DOHH2 (cell line): ENCODE results near the gene PIP4K2A.

Experiments
- H3F3A ChIP-seq: fragments of 200-600 bp; sonication (generic), shearing (Covaris generic); 2 replicates; pipeline ENCODE4 v1.6.0; 2016; ENCODE audit warnings: antibody characterized with exemption, mild to moderate bottlenecking; ENCODE audit not compliant: control insufficient read depth, insufficient read depth
- H3K27ac ChIP-seq: fragments of 200-600 bp; sonication (generic); 2 replicates; pipeline ENCODE4 v1.5.1; 2014; ENCODE audit warnings: low read depth, mild to moderate bottlenecking, low read length, moderate library complexity
- H3K27me3 ChIP-seq: fragments of 200-600 bp; sonication (generic); 2 replicates; pipeline ENCODE4 v1.6.1; 2014; ENCODE audit warnings: mild to moderate bottlenecking, low read length, mixed read lengths; ENCODE audit not compliant: control insufficient read depth
- H3K36me3 ChIP-seq: fragments of 200-600 bp; sonication (generic); 2 replicates; pipeline ENCODE4 v1.6.1; 2014; ENCODE audit warnings: mild to moderate bottlenecking, low read length, moderate library complexity, mixed read lengths; ENCODE audit not compliant: control insufficient read depth
- H3K4me1 ChIP-seq: fragments of 200-600 bp; sonication (generic); 2 replicates; pipeline ENCODE4 v1.6.1; 2014; ENCODE audit warnings: mild to moderate bottlenecking, low read length, mixed read lengths; ENCODE audit not compliant: control insufficient read depth
- H3K4me2 ChIP-seq: fragments of 200-600 bp; sonication (generic); 2 replicates; pipeline ENCODE4 v1.6.0; 2014; ENCODE audit warnings: mild to moderate bottlenecking, low read length, moderate library complexity
- H3K4me3 ChIP-seq: fragments of 200-600 bp; sonication (generic); 2 replicates; pipeline ENCODE4 v1.5.1; 2014; ENCODE audit warnings: mild to moderate bottlenecking, low read length, mixed read lengths
- H3K79me2 ChIP-seq: fragments of 200-600 bp; sonication (generic); 2 replicates; pipeline ENCODE4 v1.6.1; 2014; ENCODE audit warnings: mild to moderate bottlenecking, low read length, mixed read lengths; ENCODE audit not compliant: control insufficient read depth
- H3K9me2 ChIP-seq: fragments of 200-600 bp; sonication (generic); replicated peaks from 2 replicates; pipeline ENCODE4 v1.6.1; 2014; ENCODE audit warnings: mild to moderate bottlenecking, low read length, mixed read lengths; ENCODE audit not compliant: control insufficient read depth
- H3K9me3 ChIP-seq: fragments of 200-600 bp; sonication (generic); 2 replicates; pipeline ENCODE4 v1.6.1; 2014; ENCODE audit warnings: antibody characterized with exemption, low read length, mixed read lengths; ENCODE audit not compliant: control insufficient read depth, insufficient read depth
- H4K20me1 ChIP-seq: fragments of 200-600 bp; sonication (generic); 2 replicates; pipeline ENCODE4 v1.6.0; 2014; ENCODE audit warnings: low read depth, mild to moderate bottlenecking, antibody characterized with exemption, low read length, moderate library complexity; ENCODE audit not compliant: control insufficient read depth, insufficient read depth
- EZH2phosphoT487 ChIP-seq: fragments of 200-600 bp; sonication (generic); IDR thresholded peaks from 2 replicates; pipeline ENCODE4 v1.6.1; 2017; ENCODE audit warnings: borderline replicate concordance, mild to moderate bottlenecking, antibody characterized with exemption, low read length, moderate library complexity, mixed read lengths
- TF ChIP-seq, protein P1 (sequence below): fragments of 200-600 bp; sonication (generic); IDR thresholded peaks from one replicate; pipeline ENCODE4 v1.5.1; 2014; ENCODE audit warnings: antibody characterized with exemption, mild to moderate bottlenecking, low read depth, low read length; ENCODE audit not compliant: poor library complexity, severe bottlenecking

PIP4K2A gene

DNA sequence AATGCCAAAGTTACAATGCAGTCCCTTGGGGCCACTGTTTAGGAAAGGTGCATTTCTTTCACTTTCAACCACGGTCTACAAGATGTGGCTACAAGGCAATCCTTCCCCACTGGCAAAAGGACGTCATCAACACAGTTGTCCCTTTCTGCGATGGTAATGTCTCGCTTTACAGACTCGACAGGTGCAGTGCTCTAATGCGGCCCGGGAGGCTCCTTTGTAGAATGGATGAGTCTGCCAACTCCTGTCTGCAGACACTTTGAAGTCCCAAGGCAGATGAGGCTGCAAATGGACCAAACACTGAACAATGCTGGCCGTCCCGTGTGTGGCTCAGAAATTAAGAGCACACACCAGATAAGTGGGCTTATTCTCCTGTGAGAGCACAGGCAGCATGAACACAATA, 133.7 kb downstream of the PIP4K2A start:
- Histone ChIP-seq H3K4me3 (no peak overlapping the region), H3K9me3 (no peaks in the 10 kb centered on the region), H3K27ac (no peak overlapping the region), H3K79me2 (no peaks in the 10 kb centered on the region), H3K9me2 (no peaks in the 10 kb centered on the region), H3K4me2 (no peak overlapping the region), H3K4me1 (no peaks in the 10 kb centered on the region), H4K20me1 (no peaks in the 10 kb centered on the region), H3K27me3 (no peaks in the 10 kb centered on the region), H3K36me3 (peaks cover 5% of the 10 kb centered on the region; the same call in 1 of the 2 replicates), H3F3A (no peaks in the 10 kb centered on the region)
- no peak for TF ChIP-seq EZH2phosphoT487
- TF ChIP-seq, protein P1, sequence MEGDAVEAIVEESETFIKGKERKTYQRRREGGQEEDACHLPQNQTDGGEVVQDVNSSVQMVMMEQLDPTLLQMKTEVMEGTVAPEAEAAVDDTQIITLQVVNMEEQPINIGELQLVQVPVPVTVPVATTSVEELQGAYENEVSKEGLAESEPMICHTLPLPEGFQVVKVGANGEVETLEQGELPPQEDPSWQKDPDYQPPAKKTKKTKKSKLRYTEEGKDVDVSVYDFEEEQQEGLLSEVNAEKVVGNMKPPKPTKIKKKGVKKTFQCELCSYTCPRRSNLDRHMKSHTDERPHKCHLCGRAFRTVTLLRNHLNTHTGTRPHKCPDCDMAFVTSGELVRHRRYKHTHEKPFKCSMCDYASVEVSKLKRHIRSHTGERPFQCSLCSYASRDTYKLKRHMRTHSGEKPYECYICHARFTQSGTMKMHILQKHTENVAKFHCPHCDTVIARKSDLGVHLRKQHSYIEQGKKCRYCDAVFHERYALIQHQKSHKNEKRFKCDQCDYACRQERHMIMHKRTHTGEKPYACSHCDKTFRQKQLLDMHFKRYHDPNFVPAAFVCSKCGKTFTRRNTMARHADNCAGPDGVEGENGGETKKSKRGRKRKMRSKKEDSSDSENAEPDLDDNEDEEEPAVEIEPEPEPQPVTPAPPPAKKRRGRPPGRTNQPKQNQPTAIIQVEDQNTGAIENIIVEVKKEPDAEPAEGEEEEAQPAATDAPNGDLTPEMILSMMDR = no peak

DNA sequence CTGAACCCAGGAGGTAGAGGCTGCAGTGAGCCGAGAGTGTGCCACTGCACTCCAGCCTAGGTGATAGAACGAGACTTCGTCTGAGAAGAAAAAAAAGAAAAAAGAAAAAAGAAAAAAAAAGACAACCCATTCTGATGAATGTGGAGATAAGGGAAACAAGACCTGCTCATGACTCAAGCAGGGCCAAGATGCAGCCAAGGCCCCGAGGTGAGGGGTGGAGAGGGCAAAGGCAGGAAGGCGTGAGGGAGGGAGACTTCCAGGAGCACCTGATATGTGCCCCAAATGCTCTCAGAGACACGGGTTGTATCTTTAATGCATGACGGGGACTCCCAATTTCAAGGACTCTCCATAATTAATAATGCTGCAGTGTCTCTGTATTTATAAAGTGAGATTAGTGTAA, 134.6 kb downstream of the PIP4K2A start:
- H3K9me2 ChIP-seq = no peaks in the 10 kb centered on the region
- no peak for TF ChIP-seq EZH2phosphoT487
- TF ChIP-seq, protein P1 = no peak
- H3F3A ChIP-seq = no peaks in the 10 kb centered on the region

DNA sequence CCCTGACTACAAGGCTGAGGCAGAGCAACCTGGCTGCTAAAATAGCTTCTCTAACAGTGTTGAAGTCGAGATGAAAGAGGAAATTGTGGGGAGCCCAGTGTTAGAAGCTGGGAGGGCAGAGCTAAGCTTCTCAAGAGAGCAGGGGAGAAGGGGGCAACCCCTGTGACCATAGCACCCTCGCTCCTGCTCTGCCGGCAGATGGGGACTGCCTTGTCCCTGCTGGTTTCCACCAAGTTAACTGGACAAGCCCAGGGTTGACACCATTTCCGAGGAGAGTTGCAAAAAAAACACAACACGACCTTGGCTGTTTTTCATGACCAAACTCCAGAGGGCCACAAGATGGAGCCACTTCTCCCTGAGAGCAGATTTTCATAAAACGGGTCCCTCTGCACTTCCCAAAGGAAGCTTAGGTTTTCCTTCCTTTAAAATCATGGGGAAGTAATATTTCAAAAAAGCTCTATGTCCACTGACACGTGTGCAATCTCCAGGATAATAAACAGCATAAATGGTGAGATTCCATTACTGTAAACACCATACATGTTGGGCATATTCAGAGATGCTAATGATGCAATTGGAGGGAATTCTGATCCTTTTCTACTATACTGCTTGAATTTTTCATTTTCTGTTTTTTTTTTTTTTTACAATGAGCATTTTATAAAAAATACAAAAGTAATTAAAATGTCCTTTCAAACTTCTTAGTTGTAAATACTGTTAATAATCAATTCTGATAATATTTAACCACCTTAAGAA, 140.4 kb downstream of the PIP4K2A start:
- Histone ChIP-seq H3K79me2 (no peaks in the 10 kb centered on the region), H4K20me1 (no peaks in the 10 kb centered on the region), H3K4me2 (no peak overlapping the region), H3K4me1 (0 out of 2 replicates have a peak, but pooled peaks cover 3% of the 10 kb centered on the region), H3K9me2 (no peaks in the 10 kb centered on the region), H3K27ac (no peak overlapping the region), H3K36me3 (peaks cover 25% of the 10 kb centered on the region), H3F3A (no peaks in the 10 kb centered on the region), H3K4me3 (no peak overlapping the region), H3K9me3 (no peaks in the 10 kb centered on the region), H3K27me3 (no peaks in the 10 kb centered on the region)
- no peak for TF ChIP-seq EZH2phosphoT487
- TF ChIP-seq, protein P1 = peak; percentile 78

More for the DNA sequence above, 134.6 kb downstream of the PIP4K2A start:
- Histone ChIP-seq H3K4me3 (no peak overlapping the region), H3K4me1 (no peaks in the 10 kb centered on the region), H3K27ac (no peak overlapping the region), H3K4me2 (no peak overlapping the region), H3K9me3 (no peaks in the 10 kb centered on the region), H3K79me2 (no peaks in the 10 kb centered on the region), H4K20me1 (no peaks in the 10 kb centered on the region), H3K27me3 (no peaks in the 10 kb centered on the region), H3K36me3 (peaks cover 5% of the 10 kb centered on the region; the same call in 1 of the 2 replicates)
